GM18867 (cell line): ENCODE data around the gene VAMP3.
"Not testable (repeated sequence)": the region's sequence is repeated elsewhere in the genome, so short reads cannot be mapped to it uniquely, and the experiment has no call there.

ENCODE experiments used
- ATAC-seq: cut with Tn5 transposase; IDR thresholded peaks from one replicate; pipeline ENCODE4 v1.9.1; 2021; ENCODE audit warnings: mild to moderate bottlenecking, moderate library complexity; ENCODE audit not compliant: unreplicated experiment

The VAMP3 gene

GRCh38 chr1:7767176-7767575 is 3.9 kb upstream of the VAMP3 start:
- no peak for ATAC-seq

GRCh38 chr1:7768583-7768982 is 2.5 kb upstream of the VAMP3 start:
- ATAC-seq: no peak

DNA sequence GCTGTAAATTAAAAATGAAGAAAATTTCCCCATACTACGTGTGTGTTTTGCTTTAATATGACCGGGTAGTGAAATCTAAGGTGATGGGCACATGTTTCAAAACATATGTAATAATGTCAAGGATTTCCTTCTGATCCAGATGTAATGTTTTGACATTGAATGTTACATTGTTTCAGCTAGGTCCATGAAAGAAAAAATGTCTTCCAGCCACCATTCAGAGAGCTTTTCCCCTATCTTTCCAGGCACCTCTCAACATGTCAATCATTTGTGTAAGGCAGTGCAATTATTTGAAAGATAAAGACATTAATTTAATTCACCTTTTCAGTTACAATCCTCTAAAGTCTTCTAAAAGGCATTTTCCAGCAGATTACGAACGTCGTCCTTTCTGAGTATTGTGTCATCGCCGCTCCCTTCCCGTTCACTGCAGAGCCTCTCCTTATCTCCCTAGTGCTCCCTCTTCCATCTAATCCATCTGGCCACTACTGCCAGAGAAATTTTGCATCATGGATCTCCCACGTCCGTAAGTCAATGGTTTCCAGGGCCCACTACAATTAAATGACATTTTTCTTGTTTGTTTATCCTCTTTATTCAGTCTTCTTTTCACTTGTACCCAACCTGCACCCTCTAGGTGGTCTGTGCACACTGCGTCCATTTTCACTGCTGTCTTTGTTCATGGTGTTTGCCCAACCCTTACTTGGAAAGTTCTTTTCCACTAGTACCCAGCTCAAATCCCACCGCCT is 1.3 kb upstream of the VAMP3 start:
- no peak for ATAC-seq

- no peak for ATAC-seq
Measured at GRCh38 chr1:7770669-7770996, 463 bp upstream of the VAMP3 start.

DNA sequence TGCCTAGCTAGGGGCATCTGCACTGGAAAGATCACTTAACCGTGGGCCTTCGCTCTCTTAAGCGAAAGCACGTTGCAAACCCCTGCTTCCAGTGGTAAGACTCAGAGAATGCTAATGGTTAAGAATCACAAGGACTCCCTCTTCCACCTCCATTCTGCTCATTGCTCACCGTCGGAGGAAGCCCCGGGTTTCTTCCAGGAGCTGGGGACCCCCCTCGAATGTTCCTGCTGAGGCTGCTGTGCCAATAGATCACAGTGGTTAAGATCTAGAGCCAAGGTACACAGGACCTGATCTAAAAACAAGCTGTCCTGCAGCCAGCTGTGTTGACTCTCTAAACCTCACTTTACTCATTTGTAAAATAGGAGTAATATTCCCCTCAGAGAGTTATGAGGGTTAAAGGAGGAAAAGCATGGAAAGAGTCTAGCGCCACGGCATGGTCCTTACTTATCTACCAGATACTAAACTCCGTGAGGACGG is 765 bp downstream of the VAMP3 start:
- ATAC-seq: no peak

DNA sequence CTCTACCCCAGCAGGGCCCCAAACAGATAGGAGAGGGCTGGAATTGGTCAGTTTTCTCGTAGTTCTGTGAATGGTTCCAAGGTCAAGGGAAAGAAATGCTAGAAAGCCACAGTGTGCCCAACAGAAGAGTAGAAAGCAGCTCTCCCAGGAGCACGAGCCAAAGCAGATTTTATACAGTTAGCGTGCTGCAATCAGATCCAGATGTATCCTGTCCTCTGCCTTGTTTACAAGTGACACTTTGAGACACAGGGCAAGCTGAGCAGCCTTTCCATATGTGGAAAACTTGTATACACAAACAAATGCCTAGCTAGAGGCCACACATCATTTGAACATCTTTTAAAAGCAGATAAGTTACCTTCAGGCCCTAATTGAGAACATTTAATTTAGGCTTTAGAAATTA is 6.5 kb downstream of the VAMP3 start:
- ATAC-seq: no peak

DNA sequence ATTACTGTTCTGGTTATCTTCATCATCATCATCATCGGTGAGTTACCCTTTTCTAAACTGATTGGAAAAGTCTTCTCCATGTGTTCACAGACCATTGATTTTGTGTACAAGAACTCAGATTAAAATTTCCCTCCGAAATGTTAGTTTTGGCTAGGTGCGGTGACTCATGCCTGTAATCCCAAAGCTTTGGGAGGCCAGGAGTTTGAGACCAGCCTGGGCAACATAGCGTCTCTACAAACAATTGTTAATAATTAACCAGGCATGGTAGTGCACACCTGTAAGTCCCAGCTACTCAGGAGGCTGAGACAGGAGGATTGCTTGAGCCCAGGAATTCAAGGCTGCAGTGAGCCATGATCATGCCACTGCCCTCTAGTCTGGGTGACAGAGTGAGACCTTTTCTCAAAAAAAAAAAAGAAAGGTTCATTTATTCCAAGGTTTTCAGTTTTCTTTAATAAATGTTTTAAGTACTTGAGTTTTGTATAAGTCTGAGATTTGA is 7.1 kb downstream of the VAMP3 start:
- ATAC-seq: no peak

- no peak for ATAC-seq
Measured at GRCh38 chr1:7780976-7781375, 9.9 kb downstream of the VAMP3 start.

DNA sequence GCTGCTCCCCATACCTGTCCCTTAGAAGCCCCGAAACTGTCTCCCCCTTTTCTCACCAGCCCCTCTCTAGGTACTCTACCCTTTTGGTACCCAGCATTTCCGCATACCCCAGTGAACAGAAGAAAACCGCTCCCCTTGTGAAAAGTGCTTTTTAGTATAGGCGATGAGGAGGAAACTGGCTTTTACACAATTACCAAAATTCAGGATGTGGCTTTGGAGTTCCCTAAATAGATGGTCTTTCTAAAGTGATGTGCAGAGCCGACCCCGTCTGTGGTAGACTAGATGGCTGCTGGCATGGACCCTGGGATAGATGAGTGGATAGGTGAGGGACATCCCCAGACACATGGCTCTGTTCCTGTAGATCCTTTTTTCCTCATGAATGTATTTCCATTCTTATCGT is 10.4 kb downstream of the VAMP3 start:
- no peak for ATAC-seq

GRCh38 chr1:7781923-7782495 is 10.9 kb downstream of the VAMP3 start:
- ATAC-seq: no peak

DNA sequence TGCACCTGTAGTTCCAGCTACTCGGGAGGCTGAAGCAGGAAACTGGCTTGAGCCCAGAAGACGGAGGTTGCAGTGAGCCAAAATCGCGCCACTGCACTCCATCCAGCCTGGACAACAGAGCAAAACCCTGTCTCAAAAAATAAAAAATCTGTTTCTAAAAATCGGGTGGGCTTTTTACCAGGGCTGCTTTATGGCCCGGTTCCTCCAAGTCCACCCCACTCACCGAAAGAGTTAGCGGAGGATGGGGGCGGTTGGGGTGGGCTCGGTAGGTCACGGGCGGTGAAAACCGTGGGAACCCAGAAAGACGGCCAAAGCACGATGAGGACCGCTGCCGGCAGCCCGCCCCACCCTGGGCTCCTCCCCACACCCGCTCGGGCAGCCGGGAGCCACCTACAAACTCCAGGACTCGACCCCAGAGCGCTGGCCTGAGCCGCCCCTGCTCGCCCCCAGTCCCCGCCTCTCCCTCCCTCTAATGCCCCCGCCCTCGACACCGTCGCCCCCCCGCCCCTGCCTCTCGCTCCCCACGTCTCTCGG is 12.1 kb downstream of the VAMP3 start:
- ATAC-seq: no peak

DNA sequence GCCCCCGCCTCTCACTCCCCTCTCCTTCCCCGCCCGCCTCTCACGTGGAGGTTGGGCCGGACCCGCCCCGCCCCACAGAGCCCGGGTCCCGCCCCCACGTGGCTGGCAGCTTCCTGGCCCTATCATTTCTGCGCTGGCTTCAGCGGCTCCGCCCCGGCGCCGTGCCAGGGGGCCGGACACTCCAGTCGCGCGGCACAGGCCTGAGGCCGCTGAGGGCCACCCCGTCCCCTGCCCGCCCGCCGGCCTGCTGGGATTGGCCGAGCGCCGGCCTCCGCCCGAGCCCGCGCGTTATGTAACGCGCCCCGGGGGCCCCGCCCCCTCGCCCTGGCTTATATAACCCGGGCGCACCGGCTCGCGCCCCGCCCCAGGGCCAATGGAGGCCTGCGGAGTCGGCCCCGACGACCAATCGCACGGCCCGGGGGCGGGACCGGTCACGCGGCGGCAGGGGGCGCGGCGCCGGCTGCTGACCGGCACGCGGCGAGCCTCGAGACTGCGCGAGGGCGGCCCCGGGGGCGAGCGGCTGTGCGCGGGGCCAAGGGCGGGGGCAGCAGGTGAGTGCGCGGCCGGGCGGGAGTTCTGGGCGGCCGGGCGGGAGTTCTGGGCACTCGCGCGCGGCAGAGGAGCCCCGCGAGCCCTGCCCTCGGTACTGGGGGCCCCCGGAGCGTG is 12.9 kb downstream of the VAMP3 start, which contains the start of gene PER3:
Gene PER3 (plus strand): TSS at position 466 of the 666 bp plus-strand sequence. CDS start 587 bp downstream, outside the sequence.
- ATAC-seq: peak; percentile 87

- ATAC-seq: no peak
Measured at GRCh38 chr1:7784492-7785071, 13.5 kb downstream of the VAMP3 start.

GRCh38 chr1:7785108-7785507 is 14.0 kb downstream of the VAMP3 start:
- no peak for ATAC-seq

DNA sequence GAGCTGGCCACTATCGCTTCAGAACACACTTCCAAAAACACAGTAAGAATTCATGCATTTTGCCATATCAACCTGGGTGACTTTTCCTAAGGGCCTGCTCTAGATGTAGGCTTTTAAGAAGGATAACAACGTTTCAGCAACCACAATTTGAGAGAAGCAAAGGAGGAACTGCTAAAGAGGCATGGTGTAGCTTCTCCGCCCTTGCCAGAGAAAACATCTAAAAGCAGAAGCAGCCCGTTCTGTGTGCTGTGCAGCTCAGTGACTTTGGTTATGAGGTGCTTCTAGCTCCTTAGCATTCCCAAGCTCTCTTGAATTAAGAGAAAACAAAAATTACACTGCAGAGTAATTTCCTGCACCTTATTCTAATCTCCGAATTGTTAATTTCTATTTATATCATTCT is 15.7 kb downstream of the VAMP3 start:
- ATAC-seq: no peak

DNA sequence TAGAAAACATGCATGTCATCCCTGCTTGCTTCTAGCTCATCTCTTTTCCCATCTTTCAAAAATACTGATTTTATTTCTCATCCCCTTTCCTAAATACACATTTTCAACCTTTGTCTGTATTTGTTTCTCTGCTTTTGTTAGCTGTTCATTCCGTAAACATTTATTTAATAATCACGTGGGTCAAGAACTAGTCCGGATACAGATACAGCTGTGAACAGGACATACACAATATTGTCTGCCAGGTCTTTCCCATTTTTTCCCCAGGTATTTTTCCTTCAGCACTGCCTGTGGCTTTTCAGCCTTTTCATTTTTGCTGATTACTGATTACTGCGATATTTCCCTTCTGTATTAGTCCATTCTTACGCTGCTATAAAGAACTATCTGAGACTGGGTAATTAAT is 18.7 kb downstream of the VAMP3 start:
- ATAC-seq: no peak

DNA sequence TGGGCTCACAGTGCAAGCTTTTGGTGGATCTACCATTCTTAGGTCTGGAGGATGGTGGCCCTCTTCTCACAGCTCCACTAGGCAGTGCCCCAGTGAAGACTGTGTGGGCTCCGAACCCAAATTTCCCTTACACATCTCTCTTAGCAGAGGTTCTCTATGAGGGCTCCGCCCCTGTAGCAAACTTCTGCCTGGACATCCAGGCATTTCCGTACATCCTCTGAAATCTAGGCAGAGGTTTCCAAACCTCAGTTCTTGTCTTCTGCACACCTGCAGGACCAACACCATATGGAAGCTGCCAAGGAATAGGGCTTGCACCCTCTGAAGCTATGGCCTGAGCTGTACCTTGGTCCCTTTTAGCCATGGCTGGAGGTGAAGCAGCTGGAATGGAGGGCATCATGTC is 19.9 kb downstream of the VAMP3 start:
- not testable (repeated sequence) for ATAC-seq

DNA sequence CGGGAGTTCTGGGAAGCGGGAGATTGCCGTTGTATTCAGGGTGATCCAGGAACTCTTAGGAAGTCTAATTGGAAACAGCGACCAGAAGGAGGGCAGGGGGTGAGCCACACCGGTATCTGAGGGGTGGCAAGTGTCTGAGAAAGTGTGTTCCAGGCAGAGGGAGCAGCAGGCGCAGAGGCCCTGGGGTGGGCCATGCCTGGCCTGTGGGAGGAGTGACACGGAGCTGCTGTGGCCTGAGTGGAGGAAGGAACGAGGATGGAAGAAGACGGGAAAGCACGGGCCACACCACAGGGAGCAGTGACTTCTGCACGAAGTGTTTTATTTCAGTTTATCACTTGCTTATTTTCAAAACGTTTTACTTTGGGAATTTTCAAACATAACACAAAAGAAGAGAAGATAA is 24.3 kb downstream of the VAMP3 start:
- no peak for ATAC-seq

DNA sequence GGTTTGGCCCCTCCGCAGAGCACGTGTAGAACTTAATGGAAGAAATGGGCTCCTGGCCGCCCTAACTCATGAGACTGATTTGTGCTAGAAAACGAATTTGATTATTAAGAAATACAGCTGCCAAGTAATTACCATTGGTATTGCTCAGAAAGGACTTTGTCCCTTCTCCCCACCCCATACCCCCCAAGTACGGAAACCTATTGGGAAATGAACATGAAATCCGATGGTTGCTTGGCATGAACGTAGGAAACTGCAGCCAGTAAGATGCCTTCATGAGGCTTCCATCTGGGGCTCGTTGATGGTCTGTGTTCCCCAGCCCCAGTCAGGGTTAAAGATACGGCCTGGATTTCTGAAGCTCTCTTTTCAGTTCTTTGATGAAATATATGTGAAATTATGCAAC is 34.4 kb downstream of the VAMP3 start:
- ATAC-seq: no peak

GRCh38 chr1:7808253-7808844 is 37.3 kb downstream of the VAMP3 start:
- ATAC-seq: no peak

GRCh38 chr1:7809742-7810141 is 38.6 kb downstream of the VAMP3 start:
- no peak for ATAC-seq
